Endothelial cell of umbilical vein (primary cell): Measurements from ENCODE around the gene SIGLEC15. TPM values are rescaled to one million over a fixed set of nuclear protein-coding genes. Genes with fewer than 3 reads are reported as not detected.

Experiments
- BruUV-seq: library from RNA; stranded (reverse); fragments of 400-500 nt; replicated peaks from 2 replicates; lab custom pipeline; 2021; lab: Mats Ljungman, UMichigan
- CTCF ChIA-PET: fragments of 300-600, 350-600 bp; sonication (Branson Sonifier 250); formaldehyde crosslinking; loops from one replicate; lab custom pipeline; 2021; ENCODE audit warnings: antibody characterized with exemption, inconsistent platforms; lab: Charles Lee
- POLR2A ChIA-PET: fragments of 300-600, 350-600 bp; sonication (Branson Sonifier 250); formaldehyde crosslinking; loops from one replicate; lab custom pipeline; 2021; ENCODE audit warnings: antibody characterized with exemption, inconsistent platforms; lab: Charles Lee
- DNase-seq: peaks from one replicate; pipeline ENCODE4 v3.0.0-alpha.2; 2011; ENCODE audit warnings: low read depth, low spot score
- FAIRE-seq: peaks from 2 replicates; lab custom pipeline; 2011; peaks lifted over from hg19 to GRCh38; lab: Jason Lieb, UNC
- H2AFZ ChIP-seq: 2 replicates; pipeline ENCODE4 v1.6.0; 2012; ENCODE audit warnings: low read depth, low read length, control low read depth, inconsistent platforms
- H3K27ac ChIP-seq: 2 replicates; pipeline ENCODE4 v1.5.1; 2011; ENCODE audit warnings: low read depth, mild to moderate bottlenecking, control low read depth, low read length, moderate library complexity; ENCODE audit not compliant: insufficient read depth
- H3K27me3 ChIP-seq, 2 experiments: 2 replicates each; pipeline versions ENCODE4 v1.6.0 to v1.6.1; 2011; ENCODE audit warnings: low read length in 2 of 2, mixed read lengths in 1 of 2; ENCODE audit not compliant: control insufficient read depth in 2 of 2, insufficient read depth in 2 of 2
- H3K36me3 ChIP-seq, 2 experiments: 2 replicates in 1 of 2; 3 replicates in 1 of 2; pipeline ENCODE4 v1.5.1; 2011; ENCODE audit warnings: low read length in 2 of 2, mild to moderate bottlenecking in 1 of 2, moderate library complexity in 1 of 2; ENCODE audit not compliant: control insufficient read depth in 2 of 2, insufficient read depth in 2 of 2; ENCODE audit errors: extremely low read depth in 1 of 2
- H3K4me1 ChIP-seq: 3 replicates; pipeline ENCODE4 v1.5.1; 2011; ENCODE audit warnings: mild to moderate bottlenecking, low read length; ENCODE audit not compliant: control insufficient read depth, insufficient read depth; ENCODE audit errors: extremely low read depth
- H3K4me2 ChIP-seq: 2 replicates; pipeline ENCODE4 v1.6.1; 2011; ENCODE audit warnings: low read length, control low read depth, mixed read lengths; ENCODE audit not compliant: insufficient read depth
- H3K4me3 ChIP-seq, 3 experiments: fragments of 200-600 bp in 1 of 3; sonication (generic), shearing (Covaris generic) in 1 of 3; replicated peaks in 1 of 3; 2 replicates each; pipeline ENCODE4 v1.5.1; 2011 to 2016; ENCODE audit warnings: control low read depth in 3 of 3, low read length in 3 of 3, mild to moderate bottlenecking in 2 of 3, inconsistent platforms in 1 of 3, low read depth in 1 of 3, moderate library complexity in 1 of 3; ENCODE audit not compliant: insufficient read depth in 1 of 3
- H3K79me2 ChIP-seq: 2 replicates; pipeline ENCODE4 v1.6.0; 2012; ENCODE audit warnings: low read length, inconsistent platforms; ENCODE audit not compliant: control insufficient read depth, insufficient read depth
- H3K9ac ChIP-seq: replicated peaks from 2 replicates; pipeline ENCODE3; 2011; ENCODE audit warnings: low read length, control low read depth; ENCODE audit not compliant: insufficient read depth; ENCODE audit errors: extremely low read depth
- H3K9me1 ChIP-seq: replicated peaks from 3 replicates; pipeline ENCODE4 v1.6.0; 2011; ENCODE audit warnings: mild to moderate bottlenecking, low read length; ENCODE audit not compliant: control insufficient read depth, insufficient read depth; ENCODE audit errors: extremely low read depth
- H3K9me3 ChIP-seq: replicated peaks from 2 replicates; pipeline ENCODE4 v1.5.1; 2012; ENCODE audit warnings: low read length, inconsistent platforms; ENCODE audit not compliant: control insufficient read depth, insufficient read depth
- H4K20me1 ChIP-seq: replicated peaks from 2 replicates; pipeline ENCODE3; 2011; ENCODE audit warnings: mild to moderate bottlenecking, low read length; ENCODE audit not compliant: control insufficient read depth, insufficient read depth; ENCODE audit errors: extremely low read depth
- EZH2 ChIP-seq: IDR thresholded peaks from 2 replicates; pipeline ENCODE4 v1.6.1; 2012; ENCODE audit warnings: borderline replicate concordance, low read depth, mild to moderate bottlenecking, moderate library complexity, low read length, inconsistent platforms; ENCODE audit not compliant: severe bottlenecking
- FOS ChIP-seq: IDR thresholded peaks from 2 replicates; pipeline ENCODE4 v1.6.1; 2011; ENCODE audit warnings: mild to moderate bottlenecking, low read length, moderate library complexity, borderline replicate concordance; ENCODE audit not compliant: insufficient read depth
- GATA2 ChIP-seq: IDR thresholded peaks from 2 replicates; pipeline ENCODE4 v1.7.0; 2011; ENCODE audit warnings: low read depth, mild to moderate bottlenecking, moderate library complexity, mixed read lengths, low read length; ENCODE audit not compliant: insufficient read length, insufficient read depth
- JUN ChIP-seq: IDR thresholded peaks from 2 replicates; pipeline ENCODE4 v1.6.1; 2011; ENCODE audit warnings: borderline replicate concordance, low read depth; ENCODE audit not compliant: insufficient read length, insufficient read depth
- MYC ChIP-seq: IDR thresholded peaks from one replicate; pipeline ENCODE4 v1.6.1; 2011; ENCODE audit warnings: mild to moderate bottlenecking, low read depth, low read length
- POLR2A ChIP-seq: IDR thresholded peaks from 2 replicates; pipeline ENCODE4 v1.6.1; 2012; ENCODE audit warnings: low read depth, mild to moderate bottlenecking, control low read depth, low read length
- POLR2AphosphoS5 ChIP-seq: IDR thresholded peaks from 2 replicates; pipeline ENCODE4 v1.6.1; 2012; ENCODE audit warnings: low read depth, mild to moderate bottlenecking, control low read depth, low read length, moderate library complexity; ENCODE audit not compliant: insufficient read depth
- dilution Hi-C: fragments of 300-500 bp; cut with MboI; formaldehyde crosslinking; loops from one replicate; pipeline ENCODE4 v1.15.0; 2019; ENCODE audit warnings: low sequenced_read_pairs; ENCODE audit not compliant: extremely low pct_ligation_motif_present
- intact Hi-C: fragments of 100-400 bp; cut with micrococcal nuclease; formaldehyde crosslinking; loops from one replicate; pipeline ENCODE4 v1.10.0; 2022
- polyA plus RNA-seq, 4 experiments: library from polyadenylated mRNA; depleted of rRNA in 3 of 4; stranded (reverse) in 3 of 4; unstranded in 1 of 4; fragments of >200 nt; gene quantifications; 2 replicates each; pipeline versions ENCODE4 v1.2.1 to v1.2.3, GENCODE V29; 2011 to 2012; ENCODE audit warnings: missing spikeins in 1 of 4
- total RNA-seq: library from RNA; stranded (reverse); gene quantifications from 2 replicates; pipeline ENCODE4 v1.2.3, GENCODE V29; 2021
- TF ChIP-seq, protein P1 (sequence below): IDR thresholded peaks from 2 replicates; pipeline ENCODE4 v1.6.1; 2011; ENCODE audit not compliant: insufficient read depth, insufficient read length
- TF ChIP-seq, protein P2 (sequence below), 2 donors: IDR thresholded peaks; 1 replicate in 1 of 2; 2 replicates in 1 of 2; pipeline ENCODE4 v1.5.1; 2011; ENCODE audit warnings: low read length in 2 of 2, mild to moderate bottlenecking in 2 of 2, moderate library complexity in 2 of 2, control low read depth in 1 of 2, inconsistent platforms in 1 of 2, low read depth in 1 of 2; ENCODE audit not compliant: insufficient read depth in 1 of 2; ENCODE audit errors: extremely low read depth in 1 of 2

SIGLEC15 gene
- total and polyA plus RNA-seq, 2 donors (not counting 3 experiments of a cell fraction or from before 2014, with no cell fraction given): not detected

DNA sequence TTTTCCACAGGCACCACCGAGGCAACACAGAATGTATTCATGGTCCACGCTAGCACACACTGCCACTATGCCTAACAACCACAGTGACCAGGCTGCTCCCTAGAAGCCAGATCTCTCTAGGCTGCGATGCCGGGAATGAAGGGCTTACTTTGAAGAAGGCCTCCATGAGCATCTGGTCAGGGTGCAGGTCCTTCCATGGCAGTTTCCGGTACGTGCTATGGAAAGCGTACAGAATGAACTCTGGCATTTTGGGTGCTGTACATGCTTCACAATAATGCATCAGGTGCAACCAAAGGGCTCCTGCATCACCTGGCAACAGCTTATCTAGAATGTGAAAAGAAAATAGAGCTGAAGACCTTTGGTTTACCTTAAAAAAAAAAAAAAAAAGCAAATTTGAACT lies 44.9 kb downstream of the SIGLEC15 start:
- Histone ChIP-seq H2AFZ (no peak overlapping the region), H3K79me2 (no peaks in the 10 kb centered on the region), H3K9me1 (no peaks in the 10 kb centered on the region), H3K27ac (no peak overlapping the region), H3K4me2 (no peak overlapping the region), H3K4me3 (no peak overlapping the region), H3K36me3 (peaks cover 8 to 14% of the 10 kb centered on the region in 2 experiments), H3K4me1 (no peaks in the 10 kb centered on the region), H3K9ac (no peak overlapping the region), H3K27me3 (no peaks in the 10 kb centered on the region), H4K20me1 (no peaks in the 10 kb centered on the region), H3K9me3 (no peaks in the 10 kb centered on the region)
- FAIRE-seq (no peak), DNase-seq (no peak)
- TF ChIP-seq POLR2A: no peak
- TF ChIP-seq, protein P1, sequence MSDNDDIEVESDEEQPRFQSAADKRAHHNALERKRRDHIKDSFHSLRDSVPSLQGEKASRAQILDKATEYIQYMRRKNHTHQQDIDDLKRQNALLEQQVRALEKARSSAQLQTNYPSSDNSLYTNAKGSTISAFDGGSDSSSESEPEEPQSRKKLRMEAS: no peak
- no peak for TF ChIP-seq GATA2
- TF ChIP-seq FOS: no peak
- TF ChIP-seq, protein P2, sequence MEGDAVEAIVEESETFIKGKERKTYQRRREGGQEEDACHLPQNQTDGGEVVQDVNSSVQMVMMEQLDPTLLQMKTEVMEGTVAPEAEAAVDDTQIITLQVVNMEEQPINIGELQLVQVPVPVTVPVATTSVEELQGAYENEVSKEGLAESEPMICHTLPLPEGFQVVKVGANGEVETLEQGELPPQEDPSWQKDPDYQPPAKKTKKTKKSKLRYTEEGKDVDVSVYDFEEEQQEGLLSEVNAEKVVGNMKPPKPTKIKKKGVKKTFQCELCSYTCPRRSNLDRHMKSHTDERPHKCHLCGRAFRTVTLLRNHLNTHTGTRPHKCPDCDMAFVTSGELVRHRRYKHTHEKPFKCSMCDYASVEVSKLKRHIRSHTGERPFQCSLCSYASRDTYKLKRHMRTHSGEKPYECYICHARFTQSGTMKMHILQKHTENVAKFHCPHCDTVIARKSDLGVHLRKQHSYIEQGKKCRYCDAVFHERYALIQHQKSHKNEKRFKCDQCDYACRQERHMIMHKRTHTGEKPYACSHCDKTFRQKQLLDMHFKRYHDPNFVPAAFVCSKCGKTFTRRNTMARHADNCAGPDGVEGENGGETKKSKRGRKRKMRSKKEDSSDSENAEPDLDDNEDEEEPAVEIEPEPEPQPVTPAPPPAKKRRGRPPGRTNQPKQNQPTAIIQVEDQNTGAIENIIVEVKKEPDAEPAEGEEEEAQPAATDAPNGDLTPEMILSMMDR (IDR thresholded peaks at IDR 0.05; ENCODE audit: extremely low read depth in 1 of 2, insufficient read depth in 1 of 2, low read depth in 1 of 2, low read length in 2 of 2): no peak
- TF ChIP-seq MYC: no peak
- no peak for TF ChIP-seq EZH2
- TF ChIP-seq POLR2AphosphoS5: no peak
- no peak for TF ChIP-seq JUN
- POLR2A ChIA-PET: no interaction called here
- intact Hi-C loops: no loop called here
- no TSS peak for BruUV-seq
- dilution Hi-C loops: no loop called here
- CTCF ChIA-PET: interaction anchor here (0.6 to 11.5 kb wide), 5 partner anchors 9 to 763 kb away, joined by 3 to 86 read pairs (median 4); no protein-coding TSS in a partner anchor
